Measurements from ENCODE around the gene TMED5.
A peak's percentile ranks its signal among the peaks of the same experiment; 100 is the strongest.
"Not testable (repeated sequence)": the region's sequence is repeated elsewhere in the genome, so short reads cannot be mapped to it uniquely, and the experiment has no call there.

TMED5 gene

DNA sequence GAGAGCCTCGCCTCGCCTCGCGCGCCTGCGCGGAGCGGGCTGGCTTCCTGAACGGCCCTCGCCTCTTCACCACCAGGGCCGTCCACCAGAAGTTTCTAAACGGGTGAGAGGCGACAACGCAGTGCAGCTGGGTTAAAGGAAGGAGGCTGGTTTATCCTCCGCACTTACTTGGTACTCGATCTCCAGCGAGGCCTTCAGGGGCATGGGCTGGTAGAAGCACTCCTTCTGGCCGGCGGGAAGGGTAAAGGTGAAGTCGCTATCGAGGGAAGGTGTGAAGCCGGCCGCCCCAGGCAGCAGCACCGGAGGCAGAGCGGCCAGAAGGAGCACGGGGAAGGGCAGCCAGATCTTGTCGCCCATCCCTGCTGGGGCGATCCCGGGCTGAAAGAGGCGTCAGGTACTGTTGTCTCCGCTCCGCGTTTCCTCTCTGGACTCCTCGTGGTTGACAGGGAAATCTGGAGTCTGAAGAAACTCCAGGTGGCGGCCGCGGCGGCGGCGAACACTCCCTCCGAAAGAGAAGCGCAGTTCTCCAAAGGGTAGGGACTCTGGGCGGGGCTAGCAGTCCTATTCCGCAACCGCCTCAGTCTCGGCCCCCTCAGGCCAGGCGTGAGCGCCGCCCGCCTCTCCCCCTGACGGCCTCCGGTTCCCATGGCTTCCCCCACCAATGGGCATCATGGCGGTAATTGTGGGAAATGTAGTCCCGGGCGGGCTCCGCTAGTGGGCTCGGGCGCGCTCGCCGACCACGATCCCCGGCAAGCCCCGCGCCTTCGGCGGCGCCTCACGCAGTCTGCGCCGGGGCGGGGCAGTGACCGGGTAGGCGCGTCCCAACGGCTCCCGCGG, at the start of gene TMED5:
TMED5 (minus strand) TSS at position 528 of the 837 bp plus-strand sequence; CDS start at position 357, 171 bp downstream.
- DNase-seq (ENCODE audit: low read depth in 2 of 2): peak; percentile 87 to 91

DNA sequence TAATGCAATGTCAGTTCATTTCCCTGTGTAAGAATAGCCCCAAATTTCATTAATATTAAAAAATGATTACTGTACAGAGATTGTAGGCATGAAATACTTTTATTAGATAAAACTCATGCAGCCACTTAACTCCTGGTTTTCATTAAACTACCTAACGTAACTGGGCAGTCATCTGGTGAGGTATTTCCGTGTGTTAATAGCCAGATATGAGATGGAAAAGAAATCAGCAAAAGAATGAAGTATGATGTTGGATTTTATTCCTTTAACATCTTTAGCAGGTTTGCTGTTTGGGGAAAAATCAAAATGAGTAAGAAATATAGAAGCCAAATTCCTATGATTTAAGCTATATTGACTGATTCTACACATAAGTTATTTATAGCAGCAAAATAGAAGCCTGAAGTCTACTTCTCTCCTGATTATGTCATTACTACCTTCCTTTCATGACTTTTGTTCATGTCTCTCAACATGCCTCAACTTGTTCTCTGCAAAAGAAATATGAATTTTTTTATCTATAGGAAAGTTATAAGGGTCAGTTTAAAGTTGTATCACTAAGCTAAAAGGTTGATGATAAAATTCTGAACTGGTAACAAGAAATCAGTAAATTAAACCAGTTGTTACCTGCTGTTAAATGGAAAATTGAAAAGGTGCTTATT, 42.9 kb upstream of the TMED5 start:
- DNase-seq (ENCODE audit: low read depth in 2 of 2): no peak

DNA sequence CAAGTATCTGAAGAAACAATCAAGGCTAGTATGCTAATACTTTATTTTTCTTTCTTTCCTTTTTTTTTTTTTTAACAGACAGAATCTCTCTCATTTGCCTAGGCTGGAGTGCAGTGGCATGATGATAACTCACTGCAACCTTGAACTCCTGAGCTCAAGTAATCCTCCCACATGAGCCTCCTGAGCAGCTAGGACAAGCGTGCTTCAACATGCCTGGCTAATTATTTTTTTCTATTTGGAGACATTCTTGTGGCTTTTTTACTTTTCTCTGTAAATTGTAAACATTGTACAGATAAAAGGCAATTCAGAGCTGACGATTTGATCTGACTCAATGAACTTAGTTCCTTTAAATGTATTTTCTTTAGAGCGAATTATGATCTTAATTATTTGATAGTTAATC, 41.7 kb upstream of the TMED5 start:
- no peak for DNase-seq (ENCODE audit: low read depth in 2 of 2)

DNA sequence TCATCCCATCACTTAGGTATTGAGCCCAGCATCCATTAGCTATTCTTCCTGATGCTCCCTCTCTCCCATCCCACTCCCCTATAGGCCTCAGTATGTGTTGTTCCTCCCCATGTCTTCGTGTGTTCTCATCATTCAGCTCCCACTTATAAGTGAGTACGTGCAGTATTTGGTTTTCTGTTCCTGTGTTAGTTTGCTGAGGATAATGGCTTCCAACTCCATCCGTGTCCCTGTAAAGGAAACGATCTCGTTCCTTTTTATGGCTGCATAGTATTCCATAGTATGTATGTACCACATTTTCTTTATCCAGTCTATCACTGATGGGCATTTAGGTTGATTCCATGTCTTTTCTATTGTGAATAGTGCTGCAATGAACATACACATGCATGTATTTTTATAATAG, 40.5 kb upstream of the TMED5 start:
- not testable (repeated sequence) for DNase-seq (ENCODE audit: low read depth in 2 of 2)

DNA sequence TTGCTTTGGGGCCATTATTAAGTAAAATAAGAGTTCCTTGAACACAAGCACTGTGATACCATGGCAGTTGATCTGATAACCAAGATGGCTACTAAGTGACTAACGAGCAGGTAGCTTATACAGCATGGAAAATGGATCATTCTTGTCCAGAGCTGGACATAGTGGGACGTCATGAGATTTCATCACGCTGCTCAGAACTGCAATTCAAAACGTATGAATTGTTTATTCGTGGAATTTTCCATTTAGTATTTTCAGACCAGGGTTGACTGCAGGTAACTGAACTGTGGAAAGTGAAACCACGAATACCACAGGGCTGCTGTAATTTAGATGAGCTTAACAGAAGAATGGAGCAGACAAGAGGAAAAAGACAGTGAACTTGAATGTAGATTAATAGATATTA, 39.2 kb upstream of the TMED5 start:
- DNase-seq (ENCODE audit: low read depth in 2 of 2): no peak

DNA sequence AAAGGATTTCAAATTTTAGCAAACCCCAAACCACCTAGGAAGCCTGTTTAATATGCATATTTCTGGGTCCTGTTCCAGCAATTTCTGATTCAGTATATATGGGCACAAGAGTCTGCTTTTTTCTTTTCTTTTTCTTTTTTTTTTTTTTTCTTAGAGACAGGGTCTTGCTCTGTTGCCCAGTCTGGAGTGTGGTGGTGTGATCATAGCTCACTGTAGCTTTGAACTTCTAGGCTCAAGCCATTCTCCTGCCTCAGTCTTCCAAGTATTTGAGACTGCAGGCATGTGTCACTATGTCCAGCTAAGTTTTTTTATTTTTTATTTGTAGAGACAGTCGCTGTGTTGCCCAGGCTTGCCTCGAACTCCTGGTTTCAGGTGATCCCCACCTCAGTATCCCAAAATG, 35.1 kb upstream of the TMED5 start:
- no peak for DNase-seq (ENCODE audit: low read depth in 2 of 2)

DNA sequence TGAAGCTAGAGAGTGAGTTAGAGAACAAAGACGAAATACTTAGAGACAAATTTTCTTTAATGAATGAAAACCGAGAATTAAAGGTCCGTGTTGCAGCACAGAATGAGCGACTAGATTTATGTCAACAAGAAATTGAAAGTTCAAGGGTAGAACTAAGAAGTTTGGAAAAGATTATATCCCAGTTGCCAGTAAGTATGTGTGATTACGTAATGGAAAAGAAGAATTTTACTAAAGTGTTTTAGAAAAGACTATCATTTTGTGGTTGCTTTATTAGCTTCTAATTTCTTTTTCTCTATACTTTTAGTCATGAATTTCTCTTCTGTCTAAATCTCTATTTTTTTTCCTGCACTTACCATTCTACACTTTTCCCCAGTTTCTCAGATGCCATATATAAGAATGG, 27.0 kb upstream of the TMED5 start:
- no peak for DNase-seq (ENCODE audit: low read depth in 2 of 2)

DNA sequence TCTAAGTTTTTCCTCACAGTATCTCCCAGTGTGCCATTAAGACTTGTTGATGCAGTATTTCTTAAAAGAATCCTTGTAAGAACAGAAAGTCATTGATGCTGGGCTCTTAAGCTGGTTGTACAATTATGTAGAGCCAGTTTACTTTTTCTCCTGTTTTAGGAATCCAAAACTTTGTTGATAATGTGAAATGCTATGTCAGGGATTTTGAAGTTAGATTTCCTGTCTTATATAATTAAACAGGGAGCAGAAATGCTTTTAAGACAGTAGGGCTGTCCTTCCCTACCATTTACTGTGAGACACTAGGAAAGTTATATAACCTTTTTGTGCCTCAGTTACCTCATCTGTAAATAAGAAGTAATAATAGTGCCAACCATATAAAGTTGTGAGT, 26.3 kb upstream of the TMED5 start:
- DNase-seq (ENCODE audit: low read depth in 2 of 2): no peak

DNA sequence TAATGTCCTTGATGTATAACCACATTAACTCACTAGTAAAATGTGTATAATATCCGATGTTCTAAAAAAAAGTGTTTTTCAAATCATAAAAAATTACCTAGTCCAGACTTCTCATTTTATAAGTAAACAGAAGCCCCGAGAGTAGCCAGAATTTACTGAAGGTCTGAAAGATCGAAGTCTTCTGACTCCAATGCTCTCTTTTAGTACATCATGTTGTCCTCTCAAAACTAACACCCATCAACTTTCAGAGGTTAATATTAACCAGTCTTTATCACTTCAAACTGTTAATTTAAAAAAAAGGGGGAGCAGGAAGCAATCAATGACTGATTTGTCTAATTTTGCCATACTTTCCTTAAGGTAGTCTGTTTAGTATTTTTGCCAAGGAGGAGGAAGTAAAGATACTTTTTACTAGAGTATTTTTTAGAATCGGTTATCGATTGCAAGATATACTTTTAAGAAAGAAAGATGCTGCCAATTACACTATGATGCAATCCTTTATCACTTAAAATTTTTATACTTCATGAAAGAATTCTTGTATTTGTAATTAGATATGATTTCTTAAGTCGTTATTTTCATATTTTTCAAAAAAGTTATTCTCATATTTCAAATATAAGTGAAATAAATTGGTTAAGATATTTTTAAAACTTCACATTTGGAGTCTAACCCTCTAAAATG, 25.8 kb upstream of the TMED5 start:
- no peak for DNase-seq (ENCODE audit: low read depth in 2 of 2)

DNA sequence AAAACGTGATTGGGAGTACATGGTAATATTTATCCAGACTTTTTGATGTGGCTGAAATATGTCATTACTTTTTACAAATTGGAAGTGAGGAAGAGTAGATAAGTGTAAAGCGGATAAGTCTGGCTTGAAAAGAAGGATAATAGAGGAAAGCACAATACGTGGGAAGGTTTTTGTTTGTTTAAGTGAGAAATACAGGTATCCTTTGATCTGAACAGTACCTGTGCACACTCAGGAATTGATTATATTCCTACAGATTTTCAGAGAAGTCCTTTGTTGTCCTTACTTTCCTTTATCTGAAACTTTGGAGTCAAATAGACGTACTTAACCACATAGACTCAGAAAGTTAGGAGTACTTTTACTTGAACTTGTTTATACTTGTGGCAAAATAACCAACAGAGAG, 20.5 kb upstream of the TMED5 start:
- no peak for DNase-seq (ENCODE audit: low read depth in 2 of 2)

DNA sequence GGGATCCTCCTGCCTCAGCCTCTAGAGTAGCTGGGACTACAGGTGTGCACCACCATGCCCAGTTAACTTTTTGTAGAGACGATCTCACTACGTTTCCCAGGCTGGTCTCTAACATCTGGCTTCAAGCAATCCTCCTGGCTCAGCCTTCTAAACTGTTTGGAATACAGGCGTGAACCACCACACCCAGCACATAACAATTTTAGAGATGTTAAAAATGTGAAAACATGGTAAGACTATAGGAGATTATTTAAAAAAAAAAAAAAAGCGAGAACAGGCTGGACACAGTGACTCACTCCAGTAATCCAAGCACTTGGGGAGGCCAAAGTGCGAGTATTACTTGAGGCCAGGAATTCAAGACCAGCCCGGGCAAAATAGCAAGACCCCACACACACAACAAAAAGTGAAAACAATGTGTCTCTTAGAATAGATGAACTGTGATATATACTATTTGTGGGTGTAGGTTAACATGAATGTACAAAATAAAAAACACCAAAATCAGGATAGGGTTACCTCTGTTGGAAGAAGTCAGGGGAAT, 19.9 kb upstream of the TMED5 start:
- no peak for DNase-seq (ENCODE audit: low read depth in 2 of 2)

DNA sequence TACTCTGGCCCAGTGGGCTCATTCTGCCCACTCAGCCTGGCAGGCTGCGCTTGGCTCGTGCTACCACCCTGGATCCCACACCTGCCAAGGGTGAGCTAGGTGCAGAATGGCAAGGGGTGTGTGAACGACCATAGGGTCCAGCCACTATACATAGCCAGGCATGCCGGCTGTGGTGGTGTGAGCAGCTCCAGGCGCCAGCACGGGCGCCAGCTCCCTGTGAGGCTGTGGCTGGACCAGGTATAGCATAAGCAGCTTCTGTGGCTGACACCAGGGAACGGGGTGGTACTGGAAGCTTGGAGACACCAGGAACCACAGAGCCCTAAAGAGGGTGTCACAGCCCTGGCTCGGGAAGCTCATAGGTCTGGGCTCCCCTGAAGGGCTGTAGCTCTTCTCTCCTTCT, 18.9 kb upstream of the TMED5 start:
- DNase-seq (ENCODE audit: low read depth in 2 of 2): no peak

DNA sequence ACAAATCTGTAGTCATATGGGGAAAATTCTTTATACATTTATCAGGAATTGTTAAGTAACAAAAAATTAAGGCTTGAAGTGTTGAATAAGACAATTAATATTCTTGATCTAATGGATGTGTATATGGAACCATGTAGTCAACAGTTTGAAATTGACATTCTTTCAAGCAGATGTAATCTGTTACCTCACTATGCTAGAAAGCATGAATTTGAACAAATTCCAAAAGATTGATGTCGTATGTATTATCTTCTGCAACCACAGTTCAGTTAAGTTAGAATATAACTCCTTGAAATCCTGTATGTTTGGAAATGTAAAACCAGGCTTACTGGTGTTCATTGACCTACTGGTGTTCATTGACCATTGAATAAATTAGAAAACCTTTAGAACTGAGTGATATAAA, 16.4 kb upstream of the TMED5 start:
- no peak for DNase-seq (ENCODE audit: low read depth in 2 of 2)

DNA sequence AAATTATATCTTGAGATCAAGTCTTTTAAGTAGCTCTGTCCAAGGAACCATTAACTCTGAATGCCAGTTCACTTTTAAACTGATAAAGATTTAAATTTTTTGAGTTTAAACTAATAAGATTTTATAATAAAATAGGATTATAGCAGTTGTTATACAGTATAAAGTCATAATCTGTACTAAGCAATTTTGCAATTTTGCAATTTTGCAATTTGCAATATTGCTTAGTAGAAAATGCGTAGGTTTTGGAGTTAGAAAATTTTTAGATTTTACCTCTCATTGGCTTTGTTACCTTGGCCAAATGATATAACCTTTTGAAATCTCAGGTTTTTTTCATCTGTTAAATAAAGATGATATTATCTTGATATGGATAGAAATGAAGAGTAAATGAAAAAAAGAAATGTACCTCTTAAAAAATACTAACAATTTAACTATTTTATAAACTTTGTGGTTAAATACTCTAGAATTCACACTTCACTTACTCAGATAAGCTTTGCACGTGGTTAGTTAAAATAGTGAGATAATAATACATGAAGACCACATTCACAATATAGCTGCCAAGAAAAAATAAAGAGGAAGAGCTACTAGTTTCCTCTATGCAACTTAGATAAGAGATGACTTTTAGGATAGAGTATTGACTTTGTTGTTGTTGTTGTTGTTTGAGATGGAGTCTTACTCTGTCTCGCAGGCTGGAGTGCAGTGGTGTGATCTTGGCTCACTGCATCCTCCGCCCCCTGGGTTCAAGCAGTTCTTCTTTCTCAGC, 14.2 kb upstream of the TMED5 start:
- DNase-seq (ENCODE audit: low read depth in 2 of 2): no peak

DNA sequence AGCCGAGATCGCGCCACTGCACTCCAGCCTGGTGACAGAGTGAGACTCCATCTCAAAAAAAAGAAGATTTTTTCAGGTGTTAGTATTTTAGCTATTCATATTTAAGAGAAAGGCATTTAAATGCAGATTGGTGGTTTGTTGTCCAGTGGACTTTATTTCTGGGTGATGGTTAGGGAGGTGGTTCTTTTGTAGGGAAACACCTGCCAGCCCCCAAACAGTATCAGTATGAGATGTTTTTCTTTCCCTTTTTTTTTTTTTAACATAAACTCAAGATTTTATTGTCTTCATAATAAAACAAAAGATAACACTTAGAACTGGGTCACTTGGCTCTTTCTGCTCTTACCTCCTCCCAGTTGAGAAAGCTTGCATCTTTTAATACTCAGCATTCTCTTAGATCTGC, 10.2 kb upstream of the TMED5 start:
- no peak for DNase-seq (ENCODE audit: low read depth in 2 of 2)

DNA sequence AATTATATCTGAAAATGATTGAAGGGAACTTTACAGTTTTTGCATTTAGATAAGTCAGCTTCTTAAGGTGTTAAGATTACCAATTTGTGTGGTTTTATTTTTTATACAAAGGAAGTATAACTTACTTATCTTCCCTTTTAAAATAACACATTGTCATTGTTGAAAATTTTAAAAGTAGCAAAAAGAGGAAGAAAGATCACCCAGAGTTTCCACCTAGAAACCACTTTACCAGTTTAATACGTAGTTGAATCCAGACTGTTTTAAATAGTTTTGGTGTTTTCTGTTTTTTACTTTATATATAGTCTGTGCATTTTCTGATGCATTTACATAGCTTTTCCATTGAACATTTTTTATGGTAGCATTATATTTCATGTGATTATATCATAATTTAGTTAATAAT, 6.5 kb upstream of the TMED5 start:
- no peak for DNase-seq (ENCODE audit: low read depth in 2 of 2)

DNA sequence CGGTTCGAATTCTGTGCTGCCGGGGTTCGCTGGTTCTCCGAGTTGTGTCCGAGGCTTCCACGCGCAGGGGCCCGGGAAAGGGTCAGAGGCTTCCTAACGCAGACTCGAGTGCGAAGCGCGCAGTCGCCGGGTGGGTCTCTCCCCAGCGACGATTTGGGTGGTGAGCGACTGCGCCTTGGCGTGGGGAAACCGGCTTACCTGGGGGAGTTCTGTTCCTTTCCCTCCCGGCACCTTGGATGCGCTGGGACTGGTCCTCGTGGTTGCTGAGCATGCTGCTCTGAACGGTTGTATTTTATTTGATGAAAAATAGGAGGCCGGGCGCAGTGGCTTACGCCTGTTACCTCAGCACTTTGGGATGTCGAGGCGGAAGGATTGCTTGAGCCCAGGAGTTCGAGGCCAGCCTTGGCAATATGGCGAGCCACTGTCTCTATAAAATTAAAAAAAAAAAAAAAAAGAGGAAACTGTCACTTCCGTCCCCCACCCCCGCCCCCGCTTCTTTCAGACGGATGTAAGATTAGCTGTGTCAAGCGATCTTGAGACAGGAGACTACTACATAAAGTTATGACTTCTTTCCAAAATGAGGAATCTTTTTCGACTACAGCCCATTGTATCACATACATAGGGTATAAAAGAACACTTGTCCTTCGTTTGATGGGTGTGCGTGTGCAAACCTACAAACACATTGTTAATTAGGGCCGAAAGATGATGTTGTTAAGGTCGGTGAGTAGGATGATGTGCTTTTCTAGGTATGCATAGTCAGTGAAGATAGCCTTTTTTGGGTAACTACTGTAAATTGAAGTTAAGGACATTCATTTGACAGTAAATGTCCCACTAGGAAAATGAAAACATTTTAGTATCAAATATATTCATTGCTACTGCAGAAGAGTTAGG, 755 bp upstream of the TMED5 start, which contains the start of gene CCDC18:
CCDC18 (plus strand) TSS at position 2 of the 891 bp plus-strand sequence. CDS start 2,638 bp downstream, outside the sequence.
- peak in 1 of 2 donors; percentile 41 for DNase-seq (ENCODE audit: low read depth in 2 of 2)

DNA sequence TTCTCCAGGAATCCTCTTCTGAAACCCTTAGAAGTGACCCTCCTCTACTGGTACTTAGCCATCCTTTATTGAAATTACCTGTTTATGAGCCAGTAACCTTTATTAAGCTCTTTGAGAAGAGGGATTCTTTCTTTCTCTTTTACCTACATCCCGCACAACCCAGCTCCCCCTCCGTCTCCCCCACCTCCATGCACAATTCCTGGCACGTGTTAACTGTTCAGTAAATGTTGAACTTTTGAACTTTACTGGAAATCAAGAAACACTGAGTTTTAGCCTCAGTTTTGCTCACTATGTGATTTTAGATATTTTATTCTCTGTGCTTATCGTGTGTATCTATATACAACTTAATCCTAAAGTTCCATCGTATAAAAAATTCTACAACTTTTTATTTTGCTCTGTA, 1.8 kb downstream of the TMED5 start:
- no peak for DNase-seq (ENCODE audit: low read depth in 2 of 2)

DNA sequence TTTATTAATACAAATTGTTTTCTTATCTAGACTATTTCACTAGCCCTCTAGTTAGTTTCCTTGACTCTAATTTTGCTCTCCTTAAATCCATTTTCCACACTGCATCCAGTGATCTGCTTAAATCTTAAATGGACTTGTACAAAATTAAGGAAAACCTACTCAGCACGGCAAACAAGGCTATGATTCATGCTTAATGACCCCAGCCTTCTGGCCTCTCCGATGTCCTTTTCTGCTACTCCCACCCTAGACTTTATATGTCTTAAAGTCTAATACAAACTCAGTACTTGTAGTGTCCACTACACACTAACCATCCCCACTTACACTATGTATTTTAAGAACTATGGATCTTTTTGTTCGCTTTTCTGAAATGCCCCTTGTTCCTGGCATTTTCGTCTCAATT, 2.2 kb downstream of the TMED5 start:
- DNase-seq (ENCODE audit: low read depth in 2 of 2): no peak

DNA sequence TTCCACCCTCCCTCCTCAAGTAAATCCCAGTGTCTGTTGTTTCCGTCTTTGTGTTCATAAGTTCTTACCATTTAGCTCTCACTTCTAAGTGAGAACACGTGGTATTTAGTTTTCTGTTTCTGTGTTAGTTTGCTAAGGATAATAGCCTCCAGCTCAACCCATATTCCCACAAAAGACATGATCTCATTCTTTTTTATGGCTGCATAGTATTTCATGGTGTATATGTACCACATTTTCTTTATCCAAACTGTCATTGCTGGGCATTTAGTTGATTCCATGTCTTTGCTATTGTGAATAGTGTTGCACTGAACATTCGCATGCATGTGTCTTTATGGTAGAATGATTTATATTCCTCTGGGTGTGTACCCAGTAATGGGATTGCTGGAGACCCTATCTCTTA, 5.6 kb downstream of the TMED5 start:
- not testable (repeated sequence) for DNase-seq (ENCODE audit: low read depth in 2 of 2)

DNA sequence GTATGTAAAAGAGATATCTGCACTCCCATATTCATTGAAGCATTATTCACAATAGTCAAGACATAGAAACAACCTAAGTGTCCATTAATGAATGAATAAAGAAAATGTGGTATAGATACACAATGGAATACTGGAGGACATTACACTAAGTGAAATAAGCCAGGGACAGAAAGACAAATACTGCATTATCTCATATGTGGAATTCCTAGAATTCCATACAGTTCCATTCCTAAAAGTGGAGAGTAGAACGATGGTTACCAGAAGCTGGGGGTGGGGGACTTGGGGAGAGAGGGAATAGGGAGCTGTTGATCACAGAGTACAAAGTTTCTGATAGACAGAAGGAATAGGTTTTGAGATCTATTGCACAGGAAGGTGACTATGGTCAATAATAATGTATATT, 7.4 kb downstream of the TMED5 start:
- DNase-seq (ENCODE audit: low read depth in 2 of 2): no peak
